GM18511 (cell line): ENCODE measurements around the gene STARD6.
"Not testable (repeated sequence)": the region's sequence is repeated elsewhere in the genome, so short reads cannot be mapped to it uniquely, and the experiment has no call there.

Source experiments
- ATAC-seq: cut with Tn5 transposase; IDR thresholded peaks from one replicate; pipeline ENCODE4 v1.9.1; 2021; ENCODE audit warnings: mild to moderate bottlenecking, moderate library complexity; ENCODE audit not compliant: unreplicated experiment

The STARD6 gene, protein sequence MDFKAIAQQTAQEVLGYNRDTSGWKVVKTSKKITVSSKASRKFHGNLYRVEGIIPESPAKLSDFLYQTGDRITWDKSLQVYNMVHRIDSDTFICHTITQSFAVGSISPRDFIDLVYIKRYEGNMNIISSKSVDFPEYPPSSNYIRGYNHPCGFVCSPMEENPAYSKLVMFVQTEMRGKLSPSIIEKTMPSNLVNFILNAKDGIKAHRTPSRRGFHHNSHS

GRCh38 chr18:54357660-54358494, at the start of gene STARD6, which contains the start of gene C18orf54:
Gene STARD6, minus strand, starts transcription at chr18:54357858. Its CDS starts 3,285 bp downstream, at chr18:54354573.
Gene C18orf54, plus strand, starts transcription at chr18:54357906. Its CDS starts 2,667 bp downstream, at chr18:54360573.
- peak; percentile 93 for ATAC-seq

DNA sequence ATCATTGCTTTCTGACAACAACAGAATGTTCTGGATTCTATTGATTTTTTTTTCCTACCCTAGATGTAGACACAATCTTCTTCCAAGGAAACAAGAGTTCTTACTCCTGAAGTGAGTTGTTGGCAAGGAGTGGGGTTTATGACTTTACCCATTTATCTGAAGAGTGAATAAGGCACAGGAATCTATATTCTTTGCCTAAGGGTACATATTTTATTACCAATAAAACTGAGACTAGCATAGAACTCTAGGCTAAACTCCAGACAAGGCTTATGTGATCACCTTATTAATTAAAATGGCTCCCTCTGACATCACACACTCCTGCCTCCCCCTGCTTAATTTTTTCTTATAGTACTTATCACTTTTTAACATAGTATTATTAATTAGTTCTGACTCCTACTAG, 47.6 kb upstream of the STARD6 start:
- ATAC-seq: no peak

DNA sequence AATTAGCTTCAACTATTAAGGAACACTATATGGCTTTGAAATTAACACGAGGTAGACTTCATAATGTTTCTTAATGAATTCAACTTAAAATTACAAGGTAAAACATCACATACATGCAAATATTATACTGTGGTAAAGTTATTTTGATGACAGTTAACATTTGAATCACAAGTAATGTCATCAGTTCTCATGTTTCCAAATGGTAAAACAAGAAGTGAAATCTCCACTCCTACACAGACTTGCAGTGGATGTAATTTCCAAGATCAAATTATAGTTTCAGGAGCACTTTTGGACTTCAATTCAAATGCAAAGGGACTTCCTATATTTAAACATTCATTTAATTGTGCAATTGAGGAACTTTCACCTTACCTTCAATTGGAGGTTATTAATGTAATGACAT, 39.1 kb upstream of the STARD6 start:
- no peak for ATAC-seq

- no peak for ATAC-seq
These were observed 36.1 kb upstream of the STARD6 start for GRCh38 chr18:54393648-54394294.

GRCh38 chr18:54392543-54393023, 34.9 kb upstream of the STARD6 start:
- peak; percentile 61 for ATAC-seq

DNA sequence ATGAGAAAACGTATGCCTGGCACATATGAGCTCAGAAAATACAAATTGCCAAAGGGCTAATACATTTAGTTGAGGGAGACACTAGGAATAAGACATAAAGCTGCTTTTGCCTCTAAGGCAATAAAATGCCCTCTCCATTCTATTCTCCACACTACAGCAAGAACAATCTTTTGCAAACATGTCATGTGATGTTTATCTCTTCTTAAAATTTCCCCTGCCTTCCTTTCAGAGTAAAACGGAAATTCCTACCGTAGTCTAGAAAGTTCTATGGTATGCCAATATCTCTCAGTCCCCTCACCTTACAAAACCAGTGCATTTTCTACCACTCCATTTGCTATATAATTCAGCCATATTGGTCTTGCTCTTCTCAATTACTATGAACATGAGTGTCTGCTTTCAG, 33.2 kb upstream of the STARD6 start:
- no peak for ATAC-seq

GRCh38 chr18:54389143-54389505, 31.5 kb upstream of the STARD6 start:
- peak; percentile 19 for ATAC-seq

- peak; percentile 93 for ATAC-seq
These were observed 30.8 kb upstream of the STARD6 start for GRCh38 chr18:54388203-54389142.

- ATAC-seq: no peak
These were observed 30.0 kb upstream of the STARD6 start for GRCh38 chr18:54387631-54388030.

DNA sequence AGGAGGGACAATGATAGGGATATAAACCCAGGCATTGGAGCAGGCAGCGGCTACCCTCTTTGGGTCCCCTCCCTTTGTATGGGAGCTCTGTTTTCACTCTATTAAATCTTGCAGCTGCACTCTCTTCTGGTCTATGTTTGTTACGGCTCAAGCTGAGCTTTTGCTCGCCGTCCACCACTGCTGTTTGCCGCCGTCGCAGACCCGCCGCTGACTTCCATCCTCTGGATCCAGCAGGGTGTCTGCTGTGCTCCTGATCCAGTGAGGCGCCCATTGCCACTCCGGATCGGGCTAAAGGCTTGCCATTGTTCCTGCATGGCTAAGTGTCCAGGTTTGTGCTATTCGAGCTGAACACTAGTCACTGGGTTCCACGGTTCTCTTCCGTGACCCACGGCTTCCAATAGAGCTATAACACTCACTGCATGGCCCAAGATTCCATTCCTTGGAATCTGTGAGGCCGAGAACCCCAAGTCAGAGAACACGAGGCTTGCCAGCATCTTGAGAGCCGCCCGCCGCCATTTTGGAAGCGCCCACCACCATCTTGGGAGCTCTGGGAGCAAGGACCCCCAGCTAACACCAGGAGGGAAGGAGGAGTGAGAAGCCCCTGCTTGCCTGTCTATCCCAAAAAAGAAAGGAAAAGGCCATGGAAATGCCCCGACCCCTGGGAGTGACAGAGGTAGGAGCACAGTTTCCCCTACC, 29.3 kb upstream of the STARD6 start:
- ATAC-seq: not testable (repeated sequence)

GRCh38 chr18:54386043-54386442, 28.4 kb upstream of the STARD6 start:
- no peak for ATAC-seq

- ATAC-seq: no peak
These were observed 25.1 kb upstream of the STARD6 start for GRCh38 chr18:54382733-54383252.

GRCh38 chr18:54382076-54382475, 24.4 kb upstream of the STARD6 start:
- no peak for ATAC-seq

DNA sequence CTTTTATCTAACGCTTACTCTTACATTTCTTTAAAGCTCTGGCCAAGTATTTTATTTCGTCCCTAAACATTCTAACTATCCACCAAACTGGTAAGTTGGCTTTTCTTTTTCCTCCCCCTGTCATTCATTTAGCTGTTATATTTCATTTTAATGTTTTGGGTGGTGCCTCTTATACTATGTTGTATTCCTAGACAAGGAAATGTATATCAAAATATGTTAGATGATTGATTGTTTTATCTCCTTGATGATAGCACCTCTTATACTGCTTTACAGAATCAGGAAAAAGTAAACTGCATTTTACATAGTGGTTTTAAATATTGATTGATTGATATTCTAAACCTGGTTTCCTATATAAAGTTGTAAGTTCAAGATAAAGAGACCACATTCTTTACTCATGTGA, 24.0 kb upstream of the STARD6 start:
- ATAC-seq: no peak

DNA sequence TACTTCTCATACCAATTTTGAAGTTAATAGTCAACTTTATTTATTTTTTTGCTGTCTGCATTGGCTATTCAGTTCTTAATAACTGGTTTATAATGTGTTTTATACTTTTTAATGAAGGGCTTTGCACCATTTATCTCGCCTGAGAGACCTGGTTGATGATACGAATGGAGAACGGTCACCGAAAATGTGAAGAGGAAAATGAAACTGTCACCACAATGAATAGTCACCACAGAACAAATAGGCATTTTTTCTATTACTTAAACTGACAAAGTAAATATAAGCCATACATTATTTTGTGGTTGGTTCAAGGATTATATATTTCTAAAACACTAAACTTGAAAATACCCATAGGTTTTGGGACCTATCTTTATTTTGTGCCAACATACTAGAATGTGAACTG, 20.4 kb upstream of the STARD6 start:
- no peak for ATAC-seq

DNA sequence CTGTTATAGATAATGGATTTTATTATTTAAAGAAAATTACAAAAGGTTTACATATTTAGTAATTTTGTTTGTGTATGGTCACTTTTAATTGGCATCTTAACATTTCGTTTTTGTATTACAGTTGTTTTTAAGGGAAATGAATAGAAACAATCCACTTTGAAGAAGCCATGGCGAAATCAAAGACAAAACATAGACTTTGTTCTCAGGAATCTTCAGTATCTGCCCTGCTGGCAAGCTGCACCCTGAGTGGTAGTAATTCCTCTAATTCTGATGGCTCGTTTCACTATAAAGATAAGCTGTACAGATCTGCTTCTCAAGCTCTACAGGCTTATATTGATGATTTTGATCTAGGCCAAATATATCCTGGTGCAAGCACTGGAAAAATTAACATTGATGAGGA, 2.7 kb upstream of the STARD6 start:
- no peak for ATAC-seq

DNA sequence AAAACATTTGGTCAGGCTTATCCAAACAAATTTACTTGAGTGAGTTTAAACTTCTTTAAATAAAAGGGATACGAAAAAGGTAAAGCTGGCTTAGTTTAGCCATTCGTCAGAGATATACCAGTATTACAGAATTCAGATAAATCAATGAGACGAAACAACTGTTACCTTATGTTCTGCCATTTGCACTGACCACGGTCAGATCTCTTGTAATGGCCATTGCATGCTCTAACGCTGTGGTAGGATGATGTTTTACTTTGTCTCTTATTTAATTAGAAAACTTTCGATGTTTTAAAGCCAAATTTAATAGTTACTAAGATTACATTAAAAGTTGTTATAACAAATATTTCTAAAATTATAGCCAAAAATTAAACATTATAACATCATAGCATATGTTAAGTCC, 1.6 kb upstream of the STARD6 start:
- no peak for ATAC-seq

- peak; percentile 8 for ATAC-seq
These were observed 910 bp upstream of the STARD6 start for GRCh38 chr18:54358495-54359040.

DNA sequence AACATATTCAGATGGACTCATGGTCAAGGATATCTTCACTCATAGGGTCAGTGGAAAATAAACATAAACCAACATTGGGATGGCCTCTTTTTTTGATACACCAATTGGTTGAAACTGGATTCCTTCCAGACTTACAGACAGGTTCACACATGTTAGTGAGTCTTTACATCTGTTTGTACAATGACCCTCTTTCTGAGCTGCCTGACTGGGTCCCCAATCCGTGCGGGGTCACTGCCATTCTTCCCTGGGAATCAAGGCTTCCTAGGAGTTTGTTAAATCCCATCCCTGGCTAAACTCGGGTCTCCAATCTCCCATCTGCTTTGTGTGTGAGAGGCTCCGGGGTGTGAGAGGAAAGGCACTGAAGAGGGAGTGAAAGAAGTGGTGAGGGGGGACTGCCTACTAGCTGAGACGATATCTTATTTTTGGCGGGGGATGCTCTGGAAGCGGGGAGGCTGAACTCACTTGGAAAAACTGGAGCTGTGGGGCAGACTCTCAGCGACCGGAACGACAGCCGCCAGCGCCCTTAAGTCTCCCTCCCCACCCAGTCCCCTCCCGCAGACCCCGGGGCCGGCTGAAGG, 487 bp downstream of the STARD6 start:
- peak; percentile 65 for ATAC-seq
